ENCODE measurements around the gene HAND2. TPM values are rescaled to one million over a fixed set of nuclear protein-coding genes. Genes with fewer than 3 reads are reported as not detected.

The HAND2 gene
- total RNA-seq, 1 donor from 2014 or later: 26.0 TPM

GRCh38 chr4:173573286-173573685 is 43.3 kb upstream of the HAND2 start:
- no peaks in the 10 kb centered on the region for H3K27me3 ChIP-seq
- H3K27ac ChIP-seq: no peak overlapping the region
- H3K4me1 ChIP-seq: no peaks in the 10 kb centered on the region
- no peak overlapping the region for H3K4me3 ChIP-seq
- H3K36me3 ChIP-seq: no peaks in the 10 kb centered on the region
- H3K9me3 ChIP-seq: no peaks in the 10 kb centered on the region
- no peak for TF ChIP-seq POLR2AphosphoS5 (IDR thresholded peaks at IDR 0.05; ENCODE audit: insufficient read depth in 1 of 2, low read depth in 1 of 2)
- no peak for TF ChIP-seq CTCF (IDR thresholded peaks at IDR 0.05)
- no peak for TF ChIP-seq POLR2A (IDR thresholded peaks at IDR 0.05)
- no peak for DNase-seq (ENCODE audit: extremely low spot score in 2 of 2)
- intact Hi-C loops (cut with DNase I): no loop called here

- intact Hi-C loops (cut with DNase I): no loop called here
- no peaks in the 10 kb centered on the region for H3K4me1 ChIP-seq
These were observed 42.6 kb upstream of the HAND2 start for GRCh38 chr4:173572493-173573129.

GRCh38 chr4:173571620-173572019 is 41.6 kb upstream of the HAND2 start:
- Histone ChIP-seq H3K9me3 (no peaks in the 10 kb centered on the region), H3K4me3 (no peak overlapping the region), H3K27ac (no peak overlapping the region), H3K27me3 (no peaks in the 10 kb centered on the region), H3K4me1 (no peaks in the 10 kb centered on the region), H3K36me3 (no peaks in the 10 kb centered on the region)
- intact Hi-C loops (cut with DNase I): no loop called here
- no peak for DNase-seq (ENCODE audit: extremely low spot score in 2 of 2)
- no peak for TF ChIP-seq POLR2A (IDR thresholded peaks at IDR 0.05)
- no peak for TF ChIP-seq POLR2AphosphoS5 (IDR thresholded peaks at IDR 0.05; ENCODE audit: insufficient read depth in 1 of 2, low read depth in 1 of 2)
- TF ChIP-seq CTCF (IDR thresholded peaks at IDR 0.05): no peak

More at GRCh38 chr4:173572493-173573129, 42.6 kb upstream of the HAND2 start:
- H3K9me3 ChIP-seq: no peaks in the 10 kb centered on the region
- no peak for DNase-seq (ENCODE audit: extremely low spot score in 2 of 2)
- no peaks in the 10 kb centered on the region for H3K36me3 ChIP-seq
- no peak for TF ChIP-seq CTCF (IDR thresholded peaks at IDR 0.05)
- no peak for TF ChIP-seq POLR2A (IDR thresholded peaks at IDR 0.05)
- no peak for TF ChIP-seq POLR2AphosphoS5 (IDR thresholded peaks at IDR 0.05; ENCODE audit: insufficient read depth in 1 of 2, low read depth in 1 of 2)
- H3K27me3 ChIP-seq: no peaks in the 10 kb centered on the region
- H3K27ac ChIP-seq: no peak overlapping the region
- no peak overlapping the region for H3K4me3 ChIP-seq

- H3K4me3 ChIP-seq: no peak overlapping the region
- H3K4me1 ChIP-seq: no peaks in the 10 kb centered on the region
- no peak for DNase-seq (ENCODE audit: extremely low spot score in 2 of 2)
- H3K9me3 ChIP-seq: no peaks in the 10 kb centered on the region
- no peak for TF ChIP-seq POLR2AphosphoS5 (IDR thresholded peaks at IDR 0.05; ENCODE audit: insufficient read depth in 1 of 2, low read depth in 1 of 2)
- no peak for TF ChIP-seq CTCF (IDR thresholded peaks at IDR 0.05)
- TF ChIP-seq POLR2A (IDR thresholded peaks at IDR 0.05): no peak
- intact Hi-C loops (cut with DNase I): no loop called here
- no peaks in the 10 kb centered on the region for H3K27me3 ChIP-seq
- no peak overlapping the region for H3K27ac ChIP-seq
- no peaks in the 10 kb centered on the region for H3K36me3 ChIP-seq
These were observed 35.3 kb upstream of the HAND2 start for GRCh38 chr4:173565281-173565680.

- Histone ChIP-seq H3K36me3 (no peaks in the 10 kb centered on the region), H3K4me1 (no peaks in the 10 kb centered on the region), H3K4me3 (no peak overlapping the region), H3K27me3 (no peaks in the 10 kb centered on the region), H3K27ac (no peak overlapping the region), H3K9me3 (no peaks in the 10 kb centered on the region)
- DNase-seq (ENCODE audit: extremely low spot score in 2 of 2): no peak
- TF ChIP-seq POLR2AphosphoS5 (IDR thresholded peaks at IDR 0.05; ENCODE audit: insufficient read depth in 1 of 2, low read depth in 1 of 2): no peak
- no peak for TF ChIP-seq CTCF (IDR thresholded peaks at IDR 0.05)
- intact Hi-C loops (cut with DNase I): no loop called here
These were observed 34.4 kb upstream of the HAND2 start for GRCh38 chr4:173564461-173564860.

Data from vagina (tissue), 2 donors.